Activated T-helper 2 cell treated with anti-CD3 and anti-CD28 coated beads, Interferon-gamma antibody, Interleukin-2, Interleukin-4, amounts not matched to agents 10 μg/mL and 5 μg/mL and 100 μg/mL, durations not matched to agents 14 hours and 24 hours and 36 hours (primary cell): ENCODE data around the gene GALNTL6. TPM values are rescaled to one million over a fixed set of nuclear protein-coding genes. Genes with fewer than 3 reads are reported as not detected.
"Not testable (repeated sequence)": the region's sequence is repeated elsewhere in the genome, so short reads cannot be mapped to it uniquely, and the experiment has no call there.

Experiments used
- DNase-seq: peaks from one replicate; pipeline ENCODE4 v3.0.0; 2021; ENCODE audit warnings: low spot score
- H3K27ac Mint-ChIP-seq: one replicate; pipeline ENCODE4 v1.8.0; 2021; ENCODE audit warnings: mixed read lengths
- H3K27me3 Mint-ChIP-seq: one replicate; pipeline ENCODE4 v1.8.0; 2021; ENCODE audit warnings: low read depth, mixed read lengths
- H3K36me3 Mint-ChIP-seq: one replicate; pipeline ENCODE4 v1.8.0; 2021; ENCODE audit warnings: low read depth, mixed read lengths
- H3K4me1 Mint-ChIP-seq: one replicate; pipeline ENCODE4 v1.8.0; 2021; ENCODE audit warnings: low read depth, mixed read lengths
- H3K4me3 Mint-ChIP-seq: one replicate; pipeline ENCODE4 v1.8.0; 2021; ENCODE audit warnings: low read depth, mild to moderate bottlenecking, moderate library complexity, mixed read lengths
- H3K9me3 Mint-ChIP-seq: one replicate; pipeline ENCODE4 v1.8.0; 2021; ENCODE audit warnings: mixed read lengths
- intact Hi-C: fragments of 100-400 bp; cut with micrococcal nuclease; formaldehyde crosslinking; loops from one replicate; pipeline ENCODE4 v1.15.1; 2023
- total RNA-seq: library from RNA; stranded (reverse); gene quantifications from 2 replicates; pipeline ENCODE4 v1.2.3, GENCODE V29; 2022

Gene GALNTL6
- total RNA-seq, 1 donor from 2014 or later: not detected

DNA sequence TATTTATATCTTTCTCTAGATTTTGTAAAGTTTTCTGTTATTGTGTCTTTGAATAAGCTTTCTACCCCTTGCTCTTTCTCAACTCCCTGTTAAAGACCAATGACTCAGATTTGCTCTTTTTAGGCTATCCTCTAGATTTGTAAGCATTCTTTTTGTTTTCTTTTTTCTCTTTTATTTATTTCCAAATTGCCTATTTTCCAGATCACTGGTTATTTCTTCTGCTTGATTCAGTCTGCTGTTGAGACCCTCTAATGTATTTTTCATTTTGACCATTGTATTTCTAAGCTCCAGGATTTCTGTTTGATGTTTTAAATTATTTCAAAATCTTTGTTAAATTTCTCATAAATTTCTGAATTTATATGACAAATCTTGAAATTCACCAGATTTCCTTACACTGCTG is 892.8 kb downstream of the GALNTL6 start:
- H3K36me3 Mint-ChIP-seq: no peaks in the 10 kb centered on the region
- no peaks in the 10 kb centered on the region for H3K27me3 Mint-ChIP-seq
- peaks cover 27% of the 10 kb centered on the region for H3K9me3 Mint-ChIP-seq
- no peak overlapping the region for H3K27ac Mint-ChIP-seq
- no peaks in the 10 kb centered on the region for H3K4me1 Mint-ChIP-seq
- no peak overlapping the region for H3K4me3 Mint-ChIP-seq
- intact Hi-C loops: no loop called here
- DNase-seq: no peak

DNA sequence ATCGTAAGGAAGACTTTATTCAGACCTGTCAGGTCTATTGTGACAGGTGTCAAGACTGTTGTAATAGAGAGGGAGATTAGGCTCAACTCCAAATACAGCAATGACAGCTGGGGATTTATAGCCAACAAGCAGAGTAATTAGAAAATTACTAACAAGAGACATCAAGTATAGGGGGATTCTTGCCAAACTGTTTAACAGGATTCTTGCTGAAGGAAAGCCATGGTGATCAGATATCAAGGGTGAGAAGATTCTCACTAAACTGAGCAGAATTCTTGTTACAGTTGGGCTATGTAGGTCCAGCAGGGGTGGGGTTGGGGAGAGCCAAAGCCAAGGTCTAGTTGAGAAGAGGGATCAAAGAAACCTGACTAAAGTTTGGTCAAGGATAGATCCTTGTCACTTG is 894.4 kb downstream of the GALNTL6 start:
- H3K4me1 Mint-ChIP-seq: no peaks in the 10 kb centered on the region
- no peak overlapping the region for H3K4me3 Mint-ChIP-seq
- peaks cover 27% of the 10 kb centered on the region for H3K9me3 Mint-ChIP-seq
- no peak overlapping the region for H3K27ac Mint-ChIP-seq
- no peak for DNase-seq
- intact Hi-C loops: no loop called here
- no peaks in the 10 kb centered on the region for H3K36me3 Mint-ChIP-seq
- H3K27me3 Mint-ChIP-seq: no peaks in the 10 kb centered on the region

DNA sequence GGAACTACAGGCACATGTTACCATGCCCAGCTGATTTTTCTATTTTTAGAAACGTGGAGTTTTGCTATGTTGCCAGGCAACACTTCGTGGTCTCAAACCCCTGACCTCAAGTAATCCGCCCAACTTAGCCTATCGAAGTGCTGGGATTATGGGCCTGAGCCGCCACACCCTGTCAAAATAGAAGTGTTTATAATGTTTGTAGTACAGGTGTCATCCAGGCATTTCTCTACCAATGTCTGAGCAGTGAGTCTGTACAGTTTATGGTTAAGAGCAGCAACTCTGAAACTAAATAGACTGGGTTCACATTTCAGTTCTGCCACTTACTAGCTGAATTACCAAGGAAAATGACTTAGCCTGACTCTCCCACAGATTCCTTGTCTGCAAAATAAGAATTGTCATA is 895.0 kb downstream of the GALNTL6 start:
- Mint-ChIP-seq H3K4me3 (no peak overlapping the region), H3K27me3 (no peaks in the 10 kb centered on the region), H3K36me3 (no peaks in the 10 kb centered on the region), H3K4me1 (no peaks in the 10 kb centered on the region), H3K9me3 (peaks cover 27% of the 10 kb centered on the region), H3K27ac (no peak overlapping the region)
- DNase-seq: no peak
- intact Hi-C loops: no loop called here

DNA sequence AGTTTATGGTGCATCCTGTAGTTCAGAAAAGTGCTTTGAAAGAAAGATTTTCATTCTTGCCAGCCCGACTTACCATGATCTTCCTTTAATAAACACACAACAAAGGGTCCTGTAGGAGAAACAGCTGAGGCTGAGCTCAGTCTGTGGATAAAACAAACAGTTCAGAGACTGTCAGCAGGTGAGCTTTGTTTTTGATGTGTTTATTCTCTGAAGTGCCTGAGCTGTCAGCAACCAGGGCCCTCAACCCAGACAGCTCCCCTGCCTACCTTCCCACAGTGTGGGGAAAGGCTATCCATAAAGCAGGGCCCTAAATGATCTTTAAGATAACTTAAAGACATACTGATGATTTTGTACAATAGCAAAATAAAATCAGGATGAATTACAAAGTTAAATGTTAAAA is 896.2 kb downstream of the GALNTL6 start:
- intact Hi-C loops: no loop called here
- Mint-ChIP-seq H3K27ac (no peak overlapping the region), H3K27me3 (no peaks in the 10 kb centered on the region), H3K9me3 (peaks cover 27% of the 10 kb centered on the region), H3K4me1 (no peaks in the 10 kb centered on the region), H3K4me3 (no peak overlapping the region), H3K36me3 (no peaks in the 10 kb centered on the region)
- no peak for DNase-seq

DNA sequence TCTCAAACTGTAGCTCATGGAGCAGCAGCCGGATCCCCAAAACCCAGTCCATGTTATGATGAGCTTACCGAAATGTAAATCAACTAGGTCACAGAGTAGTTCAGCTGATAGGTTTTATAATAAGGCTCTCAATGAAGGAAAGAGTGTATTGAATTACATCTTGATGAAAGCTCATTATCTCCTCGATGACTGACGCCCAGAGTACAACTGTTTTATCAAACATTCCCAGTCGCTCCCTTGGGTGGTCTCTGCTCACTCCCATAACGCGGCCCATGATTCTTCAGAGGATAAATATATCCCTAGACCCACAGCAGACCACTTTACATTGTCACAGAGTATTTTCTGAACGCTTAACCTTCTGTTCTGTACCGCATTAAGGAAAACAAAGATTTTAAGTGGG is 903.1 kb downstream of the GALNTL6 start:
- no peaks in the 10 kb centered on the region for H3K9me3 Mint-ChIP-seq
- no peak overlapping the region for H3K27ac Mint-ChIP-seq
- no peaks in the 10 kb centered on the region for H3K36me3 Mint-ChIP-seq
- H3K27me3 Mint-ChIP-seq: no peaks in the 10 kb centered on the region
- H3K4me1 Mint-ChIP-seq: no peaks in the 10 kb centered on the region
- DNase-seq: no peak
- H3K4me3 Mint-ChIP-seq: no peak overlapping the region
- intact Hi-C loops: no loop called here

DNA sequence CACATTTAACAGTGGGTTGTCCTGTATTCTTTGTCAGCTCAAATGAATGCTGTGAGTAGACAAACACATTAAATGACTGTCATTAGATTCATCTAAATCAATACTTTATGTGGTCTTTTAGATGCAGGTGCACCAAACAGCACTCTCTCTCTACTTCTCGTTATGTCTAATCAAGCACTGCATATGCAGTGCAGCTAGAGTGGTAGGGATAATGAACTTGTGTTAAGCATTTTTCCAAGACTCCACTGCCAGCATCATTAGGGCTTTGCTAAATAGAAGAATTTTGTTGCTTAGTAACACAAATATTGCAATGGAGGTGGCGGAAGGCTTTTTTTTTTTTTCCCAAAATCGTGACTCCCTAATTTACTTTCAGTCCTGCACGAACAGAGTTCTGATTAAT is 908.5 kb downstream of the GALNTL6 start:
- intact Hi-C loops: no loop called here
- H3K36me3 Mint-ChIP-seq: no peaks in the 10 kb centered on the region
- no peak overlapping the region for H3K27ac Mint-ChIP-seq
- no peaks in the 10 kb centered on the region for H3K4me1 Mint-ChIP-seq
- no peaks in the 10 kb centered on the region for H3K9me3 Mint-ChIP-seq
- H3K4me3 Mint-ChIP-seq: no peak overlapping the region
- no peak for DNase-seq
- H3K27me3 Mint-ChIP-seq: no peaks in the 10 kb centered on the region

DNA sequence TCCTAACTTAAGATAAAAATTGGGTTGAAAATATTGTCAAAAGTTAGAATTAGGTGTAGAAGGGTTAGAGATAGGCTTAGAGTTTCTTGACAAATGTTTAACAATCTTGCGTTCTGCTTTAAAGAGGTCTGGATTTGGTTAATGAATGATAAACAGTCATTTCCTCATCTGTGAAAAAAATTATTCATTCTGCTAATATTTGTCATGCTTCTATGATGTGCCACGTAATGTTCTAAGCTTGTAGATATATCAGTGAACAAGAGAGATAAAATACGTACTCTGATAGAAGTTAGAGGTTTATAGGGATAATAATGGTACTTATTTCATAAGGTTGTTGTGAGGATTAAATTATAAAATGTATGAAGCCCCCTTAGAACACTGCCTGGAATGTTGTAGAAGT is 912.4 kb downstream of the GALNTL6 start:
- H3K4me1 Mint-ChIP-seq: no peaks in the 10 kb centered on the region
- H3K4me3 Mint-ChIP-seq: no peak overlapping the region
- no peaks in the 10 kb centered on the region for H3K36me3 Mint-ChIP-seq
- no peak for DNase-seq
- intact Hi-C loops: no loop called here
- H3K27ac Mint-ChIP-seq: no peak overlapping the region
- peaks cover 4% of the 10 kb centered on the region for H3K9me3 Mint-ChIP-seq
- H3K27me3 Mint-ChIP-seq: no peaks in the 10 kb centered on the region

DNA sequence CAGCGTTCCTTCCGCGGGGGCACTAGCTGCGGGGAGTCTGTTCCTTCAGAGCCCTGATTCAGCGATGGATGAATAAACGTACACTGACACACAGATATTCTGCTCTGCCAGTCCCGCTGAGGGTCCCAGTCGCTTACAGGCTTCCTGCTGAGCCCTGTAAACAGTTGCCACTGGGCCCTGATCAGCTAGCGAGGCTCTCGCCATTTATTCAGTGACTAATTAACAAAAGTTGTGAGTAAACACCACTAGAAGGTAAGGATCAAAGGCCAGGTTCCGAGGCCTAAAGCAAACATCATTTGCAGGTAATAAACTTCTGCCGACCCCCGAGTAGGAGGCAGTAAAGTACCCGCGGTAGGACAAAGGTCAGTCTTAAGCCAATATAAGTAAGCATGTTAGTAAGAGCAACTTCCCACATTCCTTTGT is 912.8 kb downstream of the GALNTL6 start:
- intact Hi-C loops: no loop called here
- no peak for DNase-seq
- Mint-ChIP-seq H3K27me3 (no peaks in the 10 kb centered on the region), H3K36me3 (no peaks in the 10 kb centered on the region), H3K27ac (no peak overlapping the region), H3K4me1 (no peaks in the 10 kb centered on the region), H3K9me3 (peaks cover 4% of the 10 kb centered on the region), H3K4me3 (no peak overlapping the region)

DNA sequence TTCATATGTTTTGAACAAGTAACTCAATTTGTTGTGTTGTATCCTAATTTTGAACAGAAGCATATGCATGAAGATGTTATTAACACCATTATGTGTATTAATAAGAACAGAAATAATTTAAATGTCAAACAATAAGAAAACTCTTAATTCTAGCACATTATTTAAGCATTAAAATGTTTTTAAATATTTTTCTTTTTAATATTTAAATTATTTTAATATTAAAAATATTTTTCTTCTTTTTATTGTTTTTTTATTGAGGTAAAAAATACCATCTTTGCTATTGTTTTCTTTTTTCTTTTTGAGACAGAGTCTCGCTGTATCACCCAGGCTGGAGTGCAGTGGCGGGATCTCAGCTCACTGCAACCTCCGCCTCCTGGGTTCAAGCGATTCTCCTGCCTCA is 914.4 kb downstream of the GALNTL6 start:
- Mint-ChIP-seq H3K4me3 (no peak overlapping the region), H3K36me3 (no peaks in the 10 kb centered on the region), H3K27me3 (no peaks in the 10 kb centered on the region), H3K27ac (no peak overlapping the region), H3K4me1 (no peaks in the 10 kb centered on the region), H3K9me3 (peaks cover 4% of the 10 kb centered on the region)
- intact Hi-C loops: no loop called here
- no peak for DNase-seq

DNA sequence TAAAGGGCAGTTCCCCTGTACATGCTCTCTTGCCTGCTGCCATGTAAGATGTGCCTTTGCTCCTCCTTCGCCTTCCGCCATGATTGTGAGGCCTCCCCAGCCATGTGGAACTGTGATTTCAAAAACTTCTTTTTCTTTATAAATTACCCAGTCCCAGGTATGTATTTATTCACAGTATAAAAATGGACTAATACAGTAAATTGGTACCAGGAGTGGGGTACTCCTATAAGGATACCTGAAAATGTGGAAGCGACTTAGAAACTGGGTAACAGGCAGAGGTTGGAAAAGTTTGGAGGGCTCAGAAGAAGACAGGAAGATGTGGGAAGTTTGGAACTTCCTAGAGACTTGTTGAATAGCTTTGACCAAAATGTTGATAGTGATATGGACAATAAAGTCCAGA is 920.4 kb downstream of the GALNTL6 start:
- H3K36me3 Mint-ChIP-seq, H3K27ac Mint-ChIP-seq, intact Hi-C loops, H3K27me3 Mint-ChIP-seq, DNase-seq, H3K4me1 Mint-ChIP-seq, H3K4me3 Mint-ChIP-seq: not testable (repeated sequence)
- peaks cover 38% of the 10 kb centered on the region for H3K9me3 Mint-ChIP-seq

DNA sequence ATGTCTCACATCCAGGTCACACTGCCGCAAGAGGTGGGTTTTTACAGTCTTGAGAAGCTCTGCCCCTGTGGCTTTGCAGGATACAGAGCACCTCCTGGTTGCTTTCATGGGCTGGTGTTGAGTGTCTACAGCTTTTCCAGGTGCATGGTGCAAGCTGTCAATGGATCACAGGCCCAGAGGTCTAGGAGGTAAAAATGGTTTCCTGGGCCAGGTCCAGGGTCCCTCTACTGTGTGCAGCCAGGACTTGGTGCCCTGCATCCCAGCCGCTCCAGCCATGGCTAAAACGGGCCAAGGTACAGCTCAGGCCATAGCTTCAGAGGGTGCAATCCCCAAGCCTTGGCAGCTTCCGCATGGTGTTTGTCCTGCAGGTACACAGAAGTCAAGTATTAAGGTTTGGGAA is 921.4 kb downstream of the GALNTL6 start:
- no peaks in the 10 kb centered on the region for H3K4me1 Mint-ChIP-seq
- H3K27ac Mint-ChIP-seq: no peak overlapping the region
- H3K9me3 Mint-ChIP-seq: peaks cover 42% of the 10 kb centered on the region

DNA sequence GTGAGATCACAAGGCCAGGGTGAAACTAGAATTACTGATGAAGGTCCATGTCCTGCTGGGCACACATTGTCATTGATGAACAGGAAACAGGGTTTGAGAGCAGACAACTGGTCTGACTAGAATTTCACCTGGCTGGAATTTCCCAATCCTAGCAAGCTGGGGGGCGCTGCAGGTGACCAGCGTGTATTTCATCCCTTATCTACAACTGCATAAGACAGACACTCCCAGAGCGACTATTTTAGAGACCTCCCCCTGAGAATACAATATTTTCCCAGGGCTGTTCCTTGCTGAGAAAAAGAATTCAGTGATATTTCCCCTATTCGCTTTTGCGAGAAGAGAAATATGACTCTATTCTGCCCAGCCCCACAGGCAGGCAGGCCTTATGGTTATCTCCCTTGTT is 922.8 kb downstream of the GALNTL6 start:
- no peak overlapping the region for H3K4me3 Mint-ChIP-seq
- H3K27ac Mint-ChIP-seq: no peak overlapping the region
- DNase-seq: no peak
- H3K4me1 Mint-ChIP-seq: no peaks in the 10 kb centered on the region
- no peaks in the 10 kb centered on the region for H3K27me3 Mint-ChIP-seq
- H3K36me3 Mint-ChIP-seq: no peaks in the 10 kb centered on the region
- intact Hi-C loops: no loop called here
- H3K9me3 Mint-ChIP-seq: peaks cover 42% of the 10 kb centered on the region

More for the DNA sequence above, 921.4 kb downstream of the GALNTL6 start:
- no peak for DNase-seq
- Mint-ChIP-seq H3K36me3 (no peaks in the 10 kb centered on the region), H3K27me3 (no peaks in the 10 kb centered on the region), H3K4me3 (no peak overlapping the region)
- intact Hi-C loops: no loop called here

DNA sequence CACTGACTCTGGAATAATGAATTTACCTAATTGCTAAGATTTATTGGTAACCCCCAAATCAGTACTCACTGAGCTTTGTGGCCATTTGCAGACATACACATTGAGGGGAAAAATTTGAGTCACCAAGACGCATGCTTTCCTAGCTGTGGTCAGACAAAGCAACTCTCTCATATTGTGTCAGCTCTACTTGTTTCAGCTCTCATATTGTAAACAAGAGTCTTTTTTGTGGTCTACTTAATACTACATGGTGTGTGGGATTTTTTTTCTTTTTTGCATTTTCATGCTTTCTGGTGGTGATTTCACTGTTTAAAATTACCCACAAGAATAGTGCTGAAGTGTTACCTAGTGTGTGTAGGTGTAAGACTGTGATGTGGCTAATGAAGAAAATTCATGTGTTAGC is 927.2 kb downstream of the GALNTL6 start:
- Mint-ChIP-seq H3K4me3 (no peak overlapping the region), H3K9me3 (peaks cover 23% of the 10 kb centered on the region), H3K4me1 (no peaks in the 10 kb centered on the region), H3K36me3 (no peaks in the 10 kb centered on the region), H3K27me3 (no peaks in the 10 kb centered on the region), H3K27ac (no peak overlapping the region)
- intact Hi-C loops: no loop called here
- DNase-seq: no peak

DNA sequence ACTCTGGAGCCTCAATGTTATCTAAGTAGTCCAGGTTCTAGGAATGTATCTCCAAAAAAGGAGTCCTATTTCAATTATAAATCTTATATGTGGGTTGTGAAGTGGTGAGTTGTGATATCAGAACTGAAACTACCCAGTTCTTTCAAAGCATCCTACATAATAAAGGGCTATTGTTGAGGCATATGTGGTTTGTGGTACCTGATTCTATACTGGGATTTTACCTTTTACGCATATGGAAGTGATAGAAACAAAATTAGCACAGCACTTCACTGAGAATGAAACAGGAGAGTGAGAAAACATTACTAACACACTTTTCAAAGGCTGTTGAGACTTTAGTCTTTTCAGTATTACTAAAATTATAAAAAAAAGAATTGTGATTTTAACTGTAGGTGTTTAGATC is 937.7 kb downstream of the GALNTL6 start:
- H3K36me3 Mint-ChIP-seq: no peaks in the 10 kb centered on the region
- no peak overlapping the region for H3K4me3 Mint-ChIP-seq
- no peak for DNase-seq
- intact Hi-C loops: no loop called here
- no peaks in the 10 kb centered on the region for H3K9me3 Mint-ChIP-seq
- H3K27ac Mint-ChIP-seq: no peak overlapping the region
- H3K27me3 Mint-ChIP-seq: no peaks in the 10 kb centered on the region
- H3K4me1 Mint-ChIP-seq: peaks cover 2% of the 10 kb centered on the region
